ENCODE data around the gene AKAP13.

Gene AKAP13

GRCh38 chr15:85768595-85769168 is 388.3 kb downstream of the AKAP13 start:
- Histone ChIP-seq H3K9me3 (ENCODE audit: control insufficient read depth, insufficient read depth, low read length) (no peaks in the 10 kb centered on the region), H3K27me3 (ENCODE audit: control insufficient read depth, insufficient read depth, low read length) (no peaks in the 10 kb centered on the region), H3K27ac (ENCODE audit: low read depth, low read length) (no peak overlapping the region), H3K4me1 (ENCODE audit: control insufficient read depth, insufficient read depth, low read length) (peaks cover 4% of the 10 kb centered on the region; the same call in 1 of the 2 replicates), H3K9ac (ENCODE audit: low read depth, low read length) (no peak overlapping the region), H3K4me3 (ENCODE audit: low read depth, low read length) (no peak overlapping the region), H3K36me3 (ENCODE audit: control insufficient read depth, insufficient read depth, low read length) (peaks cover 14% of the 10 kb centered on the region)

DNA sequence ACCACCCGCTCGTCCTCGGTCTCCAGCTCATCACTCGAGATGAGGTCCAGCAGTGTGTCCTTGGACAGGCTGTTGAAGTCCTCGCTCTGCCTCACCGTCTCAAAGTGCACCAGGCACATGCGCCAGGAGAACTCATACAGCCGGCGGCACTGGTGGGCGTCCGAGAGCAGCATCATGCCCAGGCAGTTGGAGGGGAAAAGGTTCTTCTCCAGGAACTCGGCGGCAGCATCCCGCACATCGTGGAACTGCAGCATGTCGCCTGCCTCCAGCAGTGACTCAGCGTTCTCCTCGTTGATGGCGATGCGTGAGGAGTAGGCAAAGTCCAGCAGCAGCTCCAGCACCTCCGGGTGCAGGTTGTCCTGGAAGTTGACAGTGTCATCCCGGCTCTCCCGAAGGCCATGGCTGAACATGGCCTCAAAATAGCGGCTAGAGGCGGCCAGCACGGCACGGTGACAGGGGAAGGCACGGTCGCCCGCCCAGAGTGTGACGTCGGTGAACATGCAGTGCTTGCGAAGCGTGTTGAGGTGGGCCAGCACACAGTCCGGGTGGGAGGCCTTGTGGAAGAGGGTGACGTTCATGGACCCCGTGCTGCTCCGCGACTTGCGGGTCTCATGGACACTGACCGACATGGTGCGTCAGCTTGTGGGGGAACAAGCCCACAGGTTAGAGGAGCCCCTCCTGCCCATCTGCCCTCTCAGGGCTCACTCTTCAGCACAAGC is 388.9 kb downstream of the AKAP13 start:
- Histone ChIP-seq H3K4me3 (ENCODE audit: low read depth, low read length) (no peak overlapping the region), H3K27ac (ENCODE audit: low read depth, low read length) (no peak overlapping the region), H3K9ac (ENCODE audit: low read depth, low read length) (no peak overlapping the region), H3K9me3 (ENCODE audit: control insufficient read depth, insufficient read depth, low read length) (no peaks in the 10 kb centered on the region), H3K4me1 (ENCODE audit: control insufficient read depth, insufficient read depth, low read length) (peaks cover 4% of the 10 kb centered on the region; the same call in 1 of the 2 replicates), H3K27me3 (ENCODE audit: control insufficient read depth, insufficient read depth, low read length) (no peaks in the 10 kb centered on the region), H3K36me3 (ENCODE audit: control insufficient read depth, insufficient read depth, low read length) (peaks cover 14% of the 10 kb centered on the region)

GRCh38 chr15:85770096-85771041 is 390.0 kb downstream of the AKAP13 start:
- Histone ChIP-seq H3K9me3 (ENCODE audit: control insufficient read depth, insufficient read depth, low read length) (no peaks in the 10 kb centered on the region), H3K27ac (ENCODE audit: low read depth, low read length) (no peak overlapping the region), H3K36me3 (ENCODE audit: control insufficient read depth, insufficient read depth, low read length) (peaks cover 14% of the 10 kb centered on the region), H3K9ac (ENCODE audit: low read depth, low read length) (no peak overlapping the region), H3K27me3 (ENCODE audit: control insufficient read depth, insufficient read depth, low read length) (no peaks in the 10 kb centered on the region), H3K4me1 (ENCODE audit: control insufficient read depth, insufficient read depth, low read length) (peaks cover 4% of the 10 kb centered on the region; the same call in 1 of the 2 replicates), H3K4me3 (ENCODE audit: low read depth, low read length) (no peak overlapping the region)

DNA sequence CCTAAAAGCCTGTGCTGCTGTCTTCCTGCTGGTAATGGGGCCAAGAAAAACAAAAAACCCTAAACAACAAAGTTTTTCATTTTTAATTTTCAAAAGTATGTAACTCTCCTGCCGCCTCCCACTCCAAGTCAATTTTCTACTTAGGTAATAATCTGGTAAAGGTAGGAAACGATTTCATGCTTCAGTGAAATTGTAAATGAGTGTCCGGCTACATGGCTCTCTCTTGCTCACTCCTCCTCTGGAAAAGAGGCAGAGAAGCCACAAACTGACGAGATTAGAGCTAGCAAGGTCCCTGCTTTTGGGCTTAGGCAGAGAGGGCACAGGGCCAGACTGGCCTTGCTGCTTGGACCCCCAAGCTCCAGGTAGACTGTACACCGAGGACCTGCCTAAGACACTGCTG is 390.9 kb downstream of the AKAP13 start:
- Histone ChIP-seq H3K9me3 (ENCODE audit: control insufficient read depth, insufficient read depth, low read length) (no peaks in the 10 kb centered on the region), H3K36me3 (ENCODE audit: control insufficient read depth, insufficient read depth, low read length) (peaks cover 14% of the 10 kb centered on the region), H3K4me1 (ENCODE audit: control insufficient read depth, insufficient read depth, low read length) (peaks cover 4% of the 10 kb centered on the region; the same call in 1 of the 2 replicates), H3K4me3 (ENCODE audit: low read depth, low read length) (no peak overlapping the region), H3K27me3 (ENCODE audit: control insufficient read depth, insufficient read depth, low read length) (no peaks in the 10 kb centered on the region), H3K27ac (ENCODE audit: low read depth, low read length) (no peak overlapping the region), H3K9ac (ENCODE audit: low read depth, low read length) (no peak overlapping the region)

- H3K9me3 ChIP-seq (ENCODE audit: control insufficient read depth, insufficient read depth, low read length), result no peaks in the 10 kb centered on the region
- no peak overlapping the region for H3K27ac ChIP-seq (ENCODE audit: low read depth, low read length)
- H3K9ac ChIP-seq (ENCODE audit: low read depth, low read length), result no peak overlapping the region
- H3K27me3 ChIP-seq (ENCODE audit: control insufficient read depth, insufficient read depth, low read length), result no peaks in the 10 kb centered on the region
- H3K4me3 ChIP-seq (ENCODE audit: low read depth, low read length), result no peak overlapping the region
- peaks cover 14% of the 10 kb centered on the region for H3K36me3 ChIP-seq (ENCODE audit: control insufficient read depth, insufficient read depth, low read length)
- H3K4me1 ChIP-seq (ENCODE audit: control insufficient read depth, insufficient read depth, low read length), result no peaks in the 10 kb centered on the region
Observed at GRCh38 chr15:85771781-85772445, 391.5 kb downstream of the AKAP13 start.

DNA sequence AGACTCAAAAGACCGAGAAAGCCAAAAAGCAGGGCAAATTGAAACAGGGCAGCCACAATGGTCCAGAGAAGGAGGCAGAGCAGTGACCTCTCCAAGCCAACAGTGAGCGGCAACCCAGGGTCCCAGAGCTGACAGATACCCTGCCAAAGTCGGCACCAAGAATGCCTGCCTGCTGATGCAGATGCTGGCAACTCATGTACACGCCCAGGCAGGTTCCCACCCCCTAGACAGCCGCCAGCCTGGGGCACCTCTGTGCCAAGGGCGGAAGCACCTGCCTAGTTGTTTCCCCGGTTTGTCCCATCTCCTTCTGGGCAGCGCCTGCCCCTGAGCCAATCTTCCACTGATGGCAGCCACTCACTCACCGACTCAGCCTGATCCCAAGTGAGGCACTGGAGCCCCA is 392.3 kb downstream of the AKAP13 start:
- Histone ChIP-seq H3K4me1 (ENCODE audit: control insufficient read depth, insufficient read depth, low read length) (no peaks in the 10 kb centered on the region), H3K9me3 (ENCODE audit: control insufficient read depth, insufficient read depth, low read length) (no peaks in the 10 kb centered on the region), H3K4me3 (ENCODE audit: low read depth, low read length) (no peak overlapping the region), H3K36me3 (ENCODE audit: control insufficient read depth, insufficient read depth, low read length) (peaks cover 14% of the 10 kb centered on the region), H3K9ac (ENCODE audit: low read depth, low read length) (no peak overlapping the region), H3K27ac (ENCODE audit: low read depth, low read length) (no peak overlapping the region), H3K27me3 (ENCODE audit: control insufficient read depth, insufficient read depth, low read length) (no peaks in the 10 kb centered on the region)

DNA sequence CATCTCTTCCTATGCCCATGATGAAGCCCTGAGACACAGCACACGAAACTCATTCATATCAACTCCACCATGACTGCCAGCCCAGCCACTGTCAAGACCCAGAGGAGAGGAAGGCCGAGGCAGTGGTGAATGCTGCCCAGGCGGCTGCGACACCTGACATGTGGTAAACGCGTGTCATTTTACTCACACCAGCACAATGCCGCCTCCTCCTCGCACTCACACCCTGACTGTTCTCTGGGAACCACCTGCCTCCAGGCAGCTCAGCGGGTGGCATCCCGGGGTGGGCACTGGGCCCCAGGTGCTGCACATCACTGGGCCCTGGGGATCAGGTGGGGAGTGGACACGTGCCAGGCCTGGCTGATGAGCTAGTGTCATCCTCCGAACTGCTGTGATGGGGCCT is 392.8 kb downstream of the AKAP13 start:
- H3K4me3 ChIP-seq (ENCODE audit: low read depth, low read length), result no peak overlapping the region
- no peaks in the 10 kb centered on the region for H3K4me1 ChIP-seq (ENCODE audit: control insufficient read depth, insufficient read depth, low read length)
- no peaks in the 10 kb centered on the region for H3K27me3 ChIP-seq (ENCODE audit: control insufficient read depth, insufficient read depth, low read length)
- no peaks in the 10 kb centered on the region for H3K9me3 ChIP-seq (ENCODE audit: control insufficient read depth, insufficient read depth, low read length)
- no peak overlapping the region for H3K9ac ChIP-seq (ENCODE audit: low read depth, low read length)
- no peak overlapping the region for H3K27ac ChIP-seq (ENCODE audit: low read depth, low read length)
- peaks cover 14% of the 10 kb centered on the region for H3K36me3 ChIP-seq (ENCODE audit: control insufficient read depth, insufficient read depth, low read length)

GRCh38 chr15:85773970-85774369 is 393.6 kb downstream of the AKAP13 start:
- Histone ChIP-seq H3K4me3 (ENCODE audit: low read depth, low read length) (no peak overlapping the region), H3K9me3 (ENCODE audit: control insufficient read depth, insufficient read depth, low read length) (no peaks in the 10 kb centered on the region), H3K36me3 (ENCODE audit: control insufficient read depth, insufficient read depth, low read length) (peaks cover 8% of the 10 kb centered on the region), H3K27me3 (ENCODE audit: control insufficient read depth, insufficient read depth, low read length) (no peaks in the 10 kb centered on the region), H3K4me1 (ENCODE audit: control insufficient read depth, insufficient read depth, low read length) (no peaks in the 10 kb centered on the region), H3K27ac (ENCODE audit: low read depth, low read length) (no peak overlapping the region), H3K9ac (ENCODE audit: low read depth, low read length) (no peak overlapping the region)

DNA sequence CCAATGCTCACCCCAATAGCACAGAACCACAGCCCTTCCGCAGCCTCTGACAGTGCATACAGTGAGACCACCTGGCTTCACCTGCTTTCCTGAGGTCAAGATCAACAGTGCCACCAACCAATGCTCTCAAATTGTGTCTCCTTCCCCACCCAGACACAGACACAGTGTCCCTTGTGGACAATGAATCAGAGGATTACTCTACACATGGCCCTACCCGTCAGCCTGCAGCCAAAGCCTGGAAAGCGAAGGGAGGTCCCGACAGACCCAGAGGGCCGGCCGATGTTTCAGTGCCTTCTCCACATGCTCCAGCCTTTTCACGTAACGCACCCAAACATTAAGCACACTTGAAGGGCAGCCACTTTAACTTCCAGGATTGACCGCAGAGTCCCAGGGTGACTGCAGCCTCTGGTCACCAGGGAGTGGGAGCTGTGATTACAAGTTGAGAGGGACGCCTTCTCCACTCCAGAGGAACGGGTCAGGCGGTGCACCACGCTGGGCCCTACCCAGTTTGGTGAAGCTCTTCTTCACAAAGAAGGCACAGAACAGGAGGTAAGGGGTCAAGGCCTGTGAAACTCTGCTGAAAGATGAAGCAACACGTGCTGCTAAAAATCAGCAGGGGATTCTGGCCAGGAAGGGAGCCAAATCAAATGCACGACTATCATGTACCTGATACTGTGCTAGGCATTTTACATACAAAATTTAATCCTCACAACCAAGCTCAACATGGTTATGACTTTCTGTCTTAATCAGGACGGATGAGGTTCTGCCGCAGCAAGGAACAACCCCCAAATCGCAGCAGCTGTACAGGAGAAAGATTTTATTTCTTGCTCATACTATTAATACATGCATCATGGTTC is 397.1 kb downstream of the AKAP13 start:
- Histone ChIP-seq H3K36me3 (ENCODE audit: control insufficient read depth, insufficient read depth, low read length) (no peaks in the 10 kb centered on the region), H3K9me3 (ENCODE audit: control insufficient read depth, insufficient read depth, low read length) (no peaks in the 10 kb centered on the region), H3K4me3 (ENCODE audit: low read depth, low read length) (no peak overlapping the region), H3K4me1 (ENCODE audit: control insufficient read depth, insufficient read depth, low read length) (0 out of 2 replicates have a peak, but pooled peaks cover 2% of the 10 kb centered on the region), H3K27ac (ENCODE audit: low read depth, low read length) (no peak overlapping the region), H3K27me3 (ENCODE audit: control insufficient read depth, insufficient read depth, low read length) (no peaks in the 10 kb centered on the region), H3K9ac (ENCODE audit: low read depth, low read length) (no peak overlapping the region)

Measured in HUES48 (cell line).